Prostate gland (tissue), 2 donors: ENCODE results near the gene GULP1. TPM values are rescaled to one million over a fixed set of nuclear protein-coding genes. Genes with fewer than 3 reads are reported as not detected.
"Not testable (repeated sequence)": the region's sequence is repeated elsewhere in the genome, so short reads cannot be mapped to it uniquely, and the experiment has no call there.

Experiments used
- DNase-seq: peaks from one replicate; pipeline ENCODE4 v3.0.0-alpha.2; 2019; ENCODE audit warnings: low spot score
- H3K27ac ChIP-seq, 2 donors: fragments of 200-600 bp; sonication (generic); 2 replicates each; pipeline ENCODE4 v1.5.1; 2017 to 2019
- H3K27me3 ChIP-seq: fragments of 200-600 bp; sonication (generic); replicated peaks from 2 replicates; pipeline ENCODE4 v1.5.1; 2019; ENCODE audit not compliant: insufficient read depth
- H3K36me3 ChIP-seq, 2 donors: fragments of 200-600 bp; sonication (generic); 1 replicate in 1 of 2; 2 replicates in 1 of 2; pipeline versions ENCODE4 v1.5.1 to v1.8.1; 2017 to 2019
- H3K4me1 ChIP-seq: fragments of 200-600 bp; sonication (generic); replicated peaks from 2 replicates; pipeline ENCODE4 v1.5.1; 2019
- H3K4me3 ChIP-seq, 2 donors: fragments of 200-600 bp; sonication (generic); 2 replicates each; pipeline ENCODE4 v1.5.1; 2017 to 2019
- H3K9me3 ChIP-seq: fragments of 200-600 bp; sonication (generic); 2 replicates; pipeline ENCODE4 v1.5.1; 2017
- POLR2A ChIP-seq: fragments of 450-650 bp; IDR thresholded peaks from one replicate; pipeline ENCODE4 v1.6.1; 2016; ENCODE audit warnings: antibody characterized with exemption, mild to moderate bottlenecking
- POLR2AphosphoS5 ChIP-seq: sonication (generic); formaldehyde crosslinking; IDR thresholded peaks from one replicate; pipeline ENCODE4 v1.6.1; 2017; ENCODE audit warnings: antibody characterized with exemption
- WGBS: methylation state at CpG from one replicate; pipeline ENCODE4 v1.1.5; 2018; 5-methylcytosine and 5-hydroxymethylcytosine counted together
- intact Hi-C: fragments of 100-400 bp; cut with DNase I; formaldehyde crosslinking; loops from one replicate; pipeline ENCODE4 v1.14.2; 2022
- total RNA-seq, 2 donors: library from RNA; depleted of rRNA; stranded (reverse); fragments of >200 nt; gene quantifications; one replicate each; pipeline ENCODE4 v1.1.0, GENCODE V29; 2016
- TF ChIP-seq, protein P1 (sequence below), 4 experiments: fragments of 200-600 bp in 2 of 4; fragments of 450-650 bp in 2 of 4; sonication (generic) in 2 of 4; IDR thresholded peaks; 1 replicate in 3 of 4; 2 replicates in 1 of 4; pipeline ENCODE4 v1.5.1; 2016 to 2019; ENCODE audit warnings: antibody characterized with exemption in 4 of 4, mild to moderate bottlenecking in 2 of 4, moderate library complexity in 2 of 4

GULP1 gene
- total RNA-seq, 2 donors from 2014 or later = 29.3 to 45.4 TPM

DNA sequence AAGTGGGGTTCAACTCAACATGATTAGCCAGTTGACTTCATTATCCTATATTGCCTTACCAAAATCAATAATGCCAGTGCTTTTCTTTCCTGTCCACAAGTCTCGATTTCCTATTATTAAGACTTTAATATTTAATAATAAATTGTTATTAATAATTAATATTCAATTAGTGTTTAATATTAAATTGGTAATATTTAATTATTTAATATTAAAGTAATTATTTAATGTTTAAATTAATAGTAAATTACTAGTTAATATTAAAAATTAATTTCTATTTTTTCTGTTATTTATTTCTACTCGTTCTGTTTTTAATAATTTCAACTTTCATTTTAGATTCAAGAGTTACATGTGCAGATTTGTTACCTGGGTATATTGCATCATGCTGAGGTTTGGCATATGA lies 243.2 kb downstream of the GULP1 start:
- no peaks in the 10 kb centered on the region for H3K4me1 ChIP-seq
- no peak overlapping the region for H3K27ac ChIP-seq
- H3K27me3 ChIP-seq = no peaks in the 10 kb centered on the region
- no peak for DNase-seq
- no peaks in the 10 kb centered on the region for H3K36me3 ChIP-seq
- intact Hi-C loops = no loop called here
- no peak overlapping the region for H3K4me3 ChIP-seq
- WGBS = 92% methylated on average over 2 of the region's 2 CpGs
- TF ChIP-seq POLR2A (no peak), POLR2AphosphoS5 (no peak)
- TF ChIP-seq, protein P1, sequence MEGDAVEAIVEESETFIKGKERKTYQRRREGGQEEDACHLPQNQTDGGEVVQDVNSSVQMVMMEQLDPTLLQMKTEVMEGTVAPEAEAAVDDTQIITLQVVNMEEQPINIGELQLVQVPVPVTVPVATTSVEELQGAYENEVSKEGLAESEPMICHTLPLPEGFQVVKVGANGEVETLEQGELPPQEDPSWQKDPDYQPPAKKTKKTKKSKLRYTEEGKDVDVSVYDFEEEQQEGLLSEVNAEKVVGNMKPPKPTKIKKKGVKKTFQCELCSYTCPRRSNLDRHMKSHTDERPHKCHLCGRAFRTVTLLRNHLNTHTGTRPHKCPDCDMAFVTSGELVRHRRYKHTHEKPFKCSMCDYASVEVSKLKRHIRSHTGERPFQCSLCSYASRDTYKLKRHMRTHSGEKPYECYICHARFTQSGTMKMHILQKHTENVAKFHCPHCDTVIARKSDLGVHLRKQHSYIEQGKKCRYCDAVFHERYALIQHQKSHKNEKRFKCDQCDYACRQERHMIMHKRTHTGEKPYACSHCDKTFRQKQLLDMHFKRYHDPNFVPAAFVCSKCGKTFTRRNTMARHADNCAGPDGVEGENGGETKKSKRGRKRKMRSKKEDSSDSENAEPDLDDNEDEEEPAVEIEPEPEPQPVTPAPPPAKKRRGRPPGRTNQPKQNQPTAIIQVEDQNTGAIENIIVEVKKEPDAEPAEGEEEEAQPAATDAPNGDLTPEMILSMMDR (IDR thresholded peaks at IDR 0.05) = no peak
- H3K9me3 ChIP-seq = no peaks in the 10 kb centered on the region

DNA sequence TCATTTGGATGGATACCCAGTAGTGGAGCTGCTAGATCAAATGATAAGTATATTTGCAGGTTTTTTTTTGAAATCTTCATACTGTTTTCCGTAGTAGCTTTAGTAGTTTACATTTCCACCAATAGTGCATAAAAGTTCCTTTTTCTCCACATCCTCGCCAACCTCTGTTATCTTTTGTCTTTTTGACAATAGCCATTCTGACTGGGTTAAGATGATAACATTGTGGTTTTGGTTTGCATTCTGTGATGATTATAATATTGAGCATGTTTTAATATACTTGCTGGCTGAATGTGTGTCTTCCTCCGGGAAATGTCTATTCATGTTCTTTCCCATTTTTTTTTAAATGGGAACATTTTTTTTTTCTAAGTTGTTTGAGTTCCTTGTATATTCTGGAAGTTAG lies 260.0 kb downstream of the GULP1 start:
- 77% methylated on average over 3 of the region's 3 CpGs for WGBS
- no peaks in the 10 kb centered on the region for H3K4me1 ChIP-seq
- intact Hi-C loops = no loop called here
- no peaks in the 10 kb centered on the region for H3K27me3 ChIP-seq
- H3K27ac ChIP-seq = no peak overlapping the region
- DNase-seq = no peak
- no peak overlapping the region for H3K4me3 ChIP-seq
- no peaks in the 10 kb centered on the region for H3K36me3 ChIP-seq
- TF ChIP-seq POLR2AphosphoS5 = no peak
- TF ChIP-seq, protein P1 (IDR thresholded peaks at IDR 0.05) = no peak
- no peak for TF ChIP-seq POLR2A
- no peaks in the 10 kb centered on the region for H3K9me3 ChIP-seq

DNA sequence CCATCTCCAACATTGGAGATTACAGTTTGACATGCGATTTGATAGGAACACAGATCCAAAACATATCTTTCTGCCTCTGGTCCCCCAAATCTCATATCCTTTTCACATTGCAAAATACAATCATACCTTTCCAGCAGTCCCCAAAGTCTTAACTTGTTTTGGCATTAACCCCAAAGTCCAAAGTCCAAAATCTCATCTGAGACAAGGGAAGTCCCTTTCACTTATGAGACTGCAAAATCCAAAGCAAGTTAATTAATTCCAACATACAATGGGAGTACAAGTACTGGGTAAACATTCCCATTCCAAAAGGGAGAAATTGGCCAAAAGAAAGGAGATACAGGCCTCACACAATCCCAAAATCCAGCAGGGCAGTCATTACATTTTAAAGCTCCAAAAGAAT lies 265.4 kb downstream of the GULP1 start:
- Histone ChIP-seq H3K4me1 (no peaks in the 10 kb centered on the region), H3K36me3 (no peaks in the 10 kb centered on the region), H3K27ac (no peak overlapping the region), H3K27me3 (no peaks in the 10 kb centered on the region), H3K9me3 (no peaks in the 10 kb centered on the region), H3K4me3 (no peak overlapping the region)
- intact Hi-C loops = no loop called here
- WGBS = 96% methylated on average over 1 of the region's 1 CpG
- no peak for DNase-seq
- TF ChIP-seq, protein P1 (IDR thresholded peaks at IDR 0.05) = no peak
- TF ChIP-seq POLR2A (no peak), POLR2AphosphoS5 (no peak)

DNA sequence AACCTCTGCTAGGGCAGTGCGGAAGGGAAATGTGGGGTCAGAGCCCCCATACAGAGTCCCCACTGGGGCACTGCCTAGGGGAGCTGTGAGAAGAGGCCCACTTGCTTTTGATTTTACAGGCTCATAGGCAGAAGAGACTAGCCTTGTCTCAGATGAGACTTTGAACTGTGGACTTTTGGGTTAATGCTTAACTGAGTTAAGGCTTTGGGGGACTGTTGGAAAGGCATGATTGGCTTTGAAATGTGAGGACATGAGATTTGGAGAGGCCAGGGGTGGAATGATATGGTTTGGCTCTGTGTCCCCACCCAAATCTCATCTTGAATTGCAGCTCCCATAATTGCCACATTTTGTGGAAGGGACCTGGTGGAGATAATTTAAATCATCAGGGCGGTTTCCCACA lies 267.8 kb downstream of the GULP1 start:
- H3K27ac ChIP-seq, intact Hi-C loops, H3K4me1 ChIP-seq, H3K36me3 ChIP-seq, H3K27me3 ChIP-seq, H3K4me3 ChIP-seq, H3K9me3 ChIP-seq, DNase-seq: not testable (repeated sequence)
- 100% methylated on average over 2 of the region's 2 CpGs for WGBS

DNA sequence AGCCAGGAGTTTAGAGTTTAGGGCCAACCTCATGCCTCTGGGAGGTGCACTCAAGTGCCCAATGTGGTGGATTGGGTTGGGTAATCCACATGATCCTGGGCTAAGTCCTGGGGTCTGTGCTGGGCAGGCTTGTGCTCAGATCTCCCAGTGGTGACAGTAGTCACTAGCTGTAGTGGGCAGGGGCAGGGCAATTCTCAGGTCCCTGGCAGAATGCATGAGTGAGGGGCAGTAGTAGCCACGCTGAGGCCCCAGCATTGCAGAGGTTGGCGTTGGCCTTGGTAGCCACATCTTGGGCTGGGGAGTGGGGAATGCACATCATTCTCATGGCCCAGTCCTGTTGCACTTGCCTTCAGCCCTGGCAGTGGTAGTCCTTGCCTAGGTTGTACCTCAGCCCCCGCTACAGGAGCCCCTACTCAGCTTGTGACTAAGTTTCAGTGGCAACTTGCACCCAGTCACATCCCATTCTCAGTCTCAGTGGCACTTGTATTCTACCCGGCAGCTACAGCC lies 269.9 kb downstream of the GULP1 start:
- no peaks in the 10 kb centered on the region for H3K27me3 ChIP-seq
- H3K36me3 ChIP-seq = no peaks in the 10 kb centered on the region
- no peak for DNase-seq
- intact Hi-C loops = no loop called here
- no peak overlapping the region for H3K4me3 ChIP-seq
- TF ChIP-seq POLR2A (no peak), POLR2AphosphoS5 (no peak)
- TF ChIP-seq, protein P1 (IDR thresholded peaks at IDR 0.05) = no peak
- 95% methylated on average over 4 of the region's 4 CpGs for WGBS
- no peaks in the 10 kb centered on the region for H3K4me1 ChIP-seq
- H3K27ac ChIP-seq = no peak overlapping the region
- H3K9me3 ChIP-seq = no peaks in the 10 kb centered on the region
